ENCODE results near the gene GHRHR.

Gene GHRHR

GRCh38 chr7:31022117-31022516, 58.4 kb downstream of the GHRHR start:
- no peaks in the 10 kb centered on the region for H4K20me1 ChIP-seq (ENCODE audit: insufficient read depth)
- H2AFZ ChIP-seq (ENCODE audit: low read depth) = no peak overlapping the region
- H3K36me3 ChIP-seq (ENCODE audit: insufficient read depth) = no peaks in the 10 kb centered on the region
- H3K4me2 ChIP-seq = no peak overlapping the region
- no peak overlapping the region for H3K4me3 ChIP-seq (IDR thresholded peaks at IDR 0.05; ENCODE audit: insufficient read depth, low read depth, low read length)
- H3K27ac ChIP-seq = no peak overlapping the region
- no peak overlapping the region for H3K9ac ChIP-seq
- H3K4me1 ChIP-seq (ENCODE audit: low read depth, poor library complexity, severe bottlenecking) = no peaks in the 10 kb centered on the region
- H3K79me2 ChIP-seq (ENCODE audit: insufficient read depth, low read depth) = no peaks in the 10 kb centered on the region
- TF ChIP-seq CTCF (conservative IDR thresholded peaks at IDR 0.05; ENCODE audit: low read depth, low read length) = no peak
- no peaks in the 10 kb centered on the region for H3K27me3 ChIP-seq (ENCODE audit: insufficient read depth, low read depth)

- H3K79me2 ChIP-seq (ENCODE audit: insufficient read depth, low read depth) = no peaks in the 10 kb centered on the region
- TF ChIP-seq CTCF (conservative IDR thresholded peaks at IDR 0.05; ENCODE audit: low read depth, low read length) = no peak
- no peaks in the 10 kb centered on the region for H3K36me3 ChIP-seq (ENCODE audit: insufficient read depth)
- no peaks in the 10 kb centered on the region for H4K20me1 ChIP-seq (ENCODE audit: insufficient read depth)
- H3K4me2 ChIP-seq = no peak overlapping the region
- H3K27me3 ChIP-seq (ENCODE audit: insufficient read depth, low read depth) = no peaks in the 10 kb centered on the region
- no peaks in the 10 kb centered on the region for H3K4me1 ChIP-seq (ENCODE audit: low read depth, poor library complexity, severe bottlenecking)
- no peak overlapping the region for H3K4me3 ChIP-seq (IDR thresholded peaks at IDR 0.05; ENCODE audit: insufficient read depth, low read depth, low read length)
- no peak overlapping the region for H3K27ac ChIP-seq
- H3K9ac ChIP-seq = no peak overlapping the region
- no peak overlapping the region for H2AFZ ChIP-seq (ENCODE audit: low read depth)
These were observed 59.0 kb downstream of the GHRHR start for GRCh38 chr7:31022726-31023125.

DNA sequence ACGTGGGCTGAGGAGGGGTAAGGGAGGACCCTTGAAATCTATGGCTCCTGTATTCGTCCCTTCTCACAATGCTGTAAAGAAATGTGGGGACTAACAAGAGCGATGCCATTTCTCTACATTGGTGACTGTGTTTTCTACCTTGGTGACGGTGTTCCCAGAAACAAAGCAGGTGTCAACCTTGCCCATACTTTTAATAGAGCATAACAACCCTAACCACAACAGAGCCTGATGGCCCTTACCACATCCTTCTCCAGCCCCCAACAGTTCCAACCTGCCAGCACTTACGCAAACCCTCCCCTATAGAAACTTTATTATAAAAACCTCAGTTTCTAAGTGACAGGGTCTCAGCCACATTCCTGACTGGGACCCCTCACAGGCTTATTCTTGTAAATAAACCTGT, 60.1 kb downstream of the GHRHR start:
- H4K20me1 ChIP-seq (ENCODE audit: insufficient read depth) = no peaks in the 10 kb centered on the region
- H3K79me2 ChIP-seq (ENCODE audit: insufficient read depth, low read depth) = no peaks in the 10 kb centered on the region
- TF ChIP-seq CTCF (conservative IDR thresholded peaks at IDR 0.05; ENCODE audit: low read depth, low read length) = no peak
- H2AFZ ChIP-seq (ENCODE audit: low read depth) = no peak overlapping the region
- H3K27ac ChIP-seq = no peak overlapping the region
- H3K27me3 ChIP-seq (ENCODE audit: insufficient read depth, low read depth) = no peaks in the 10 kb centered on the region
- no peak overlapping the region for H3K9ac ChIP-seq
- H3K4me3 ChIP-seq (IDR thresholded peaks at IDR 0.05; ENCODE audit: insufficient read depth, low read depth, low read length) = no peak overlapping the region
- H3K36me3 ChIP-seq (ENCODE audit: insufficient read depth) = no peaks in the 10 kb centered on the region
- H3K4me2 ChIP-seq = no peak overlapping the region
- no peaks in the 10 kb centered on the region for H3K4me1 ChIP-seq (ENCODE audit: low read depth, poor library complexity, severe bottlenecking)

GRCh38 chr7:31027161-31027965, 63.6 kb downstream of the GHRHR start:
- H4K20me1 ChIP-seq (ENCODE audit: insufficient read depth) = no peaks in the 10 kb centered on the region
- H3K4me1 ChIP-seq (ENCODE audit: low read depth, poor library complexity, severe bottlenecking) = no peaks in the 10 kb centered on the region
- H3K27ac ChIP-seq = no peak overlapping the region
- TF ChIP-seq CTCF (conservative IDR thresholded peaks at IDR 0.05; ENCODE audit: low read depth, low read length) = no peak
- H3K4me3 ChIP-seq (IDR thresholded peaks at IDR 0.05; ENCODE audit: insufficient read depth, low read depth, low read length) = no peak overlapping the region
- H3K4me2 ChIP-seq = no peak overlapping the region
- H3K27me3 ChIP-seq (ENCODE audit: insufficient read depth, low read depth) = no peaks in the 10 kb centered on the region
- no peak overlapping the region for H2AFZ ChIP-seq (ENCODE audit: low read depth)
- H3K9ac ChIP-seq = no peak overlapping the region
- no peaks in the 10 kb centered on the region for H3K36me3 ChIP-seq (ENCODE audit: insufficient read depth)
- no peaks in the 10 kb centered on the region for H3K79me2 ChIP-seq (ENCODE audit: insufficient read depth, low read depth)

Measured in KMS-11 (cell line).